Mucosa of stomach (tissue), 1 donor: ENCODE results near the gene OR6C2.
"Not testable (repeated sequence)": the region's sequence is repeated elsewhere in the genome, so short reads cannot be mapped to it uniquely, and the experiment has no call there.

Experiments
- H3K27me3 ChIP-seq: one replicate; pipeline ENCODE4 v1.7.0; 2013; ENCODE audit warnings: mild to moderate bottlenecking, low read length; ENCODE audit not compliant: control insufficient read depth, insufficient read depth
- H3K36me3 ChIP-seq: one replicate; pipeline ENCODE4 v1.7.0; 2013; ENCODE audit warnings: low read length; ENCODE audit not compliant: control insufficient read depth, insufficient read depth
- H3K4me1 ChIP-seq: one replicate; pipeline ENCODE4 v1.7.0; 2013; ENCODE audit warnings: mild to moderate bottlenecking, low read length; ENCODE audit not compliant: control insufficient read depth, insufficient read depth
- H3K4me3 ChIP-seq: one replicate; pipeline ENCODE4 v1.7.0; 2013; ENCODE audit warnings: low read length
- H3K9ac ChIP-seq: one replicate; pipeline ENCODE4 v1.7.0; 2013; ENCODE audit warnings: mild to moderate bottlenecking, low read length, moderate library complexity
- H3K9me3 ChIP-seq: one replicate; pipeline ENCODE4 v1.7.0; 2013; ENCODE audit warnings: mild to moderate bottlenecking, low read length, moderate library complexity; ENCODE audit not compliant: control insufficient read depth
- donor health status: Pancreatic carcinoma.

OR6C2 gene

DNA sequence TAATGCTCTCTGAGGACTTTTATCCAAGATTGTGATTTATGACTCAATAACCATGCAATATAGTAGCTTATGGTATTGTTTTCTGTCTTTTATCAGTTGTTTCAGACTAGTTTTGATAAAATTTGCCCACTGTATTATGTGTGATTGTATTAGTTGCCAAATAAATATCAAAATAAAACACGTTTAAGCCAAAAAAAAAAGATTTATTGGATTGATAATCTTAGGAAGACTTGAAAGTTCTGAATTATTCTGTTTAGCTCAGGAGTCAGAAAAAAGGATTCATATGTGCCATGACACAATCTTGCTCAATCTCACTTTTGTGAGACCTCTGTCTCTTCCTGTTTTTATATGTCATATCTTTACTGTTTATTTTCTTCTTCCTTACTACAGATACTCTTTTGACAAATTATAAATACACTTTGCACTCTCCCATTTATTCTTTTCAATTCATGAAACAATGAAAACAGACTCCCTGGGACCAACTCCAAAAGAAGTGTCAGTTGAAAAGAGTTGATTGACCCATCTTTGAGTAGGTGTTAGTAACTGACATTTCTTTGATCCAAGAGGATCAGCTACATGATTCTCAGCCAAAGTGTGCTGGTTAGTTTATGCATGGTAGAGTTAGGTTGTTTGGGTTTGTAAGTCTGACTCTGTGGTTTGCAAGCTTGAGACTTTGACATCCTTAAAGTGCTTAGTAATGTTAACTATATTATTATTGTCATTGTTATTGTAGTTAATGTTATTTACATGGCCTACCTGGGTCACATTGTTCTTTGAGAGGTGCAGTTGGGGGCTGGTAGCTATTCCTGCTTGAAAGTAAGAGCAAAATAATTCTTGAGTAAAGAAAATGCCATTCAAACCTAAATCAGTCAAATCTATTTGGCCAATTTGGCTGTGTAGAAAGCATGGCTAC lies 15.3 kb upstream of the OR6C2 start:
- Histone ChIP-seq H3K9me3 (no peaks in the 10 kb centered on the region), H3K4me3 (no peak overlapping the region), H3K27me3 (no peaks in the 10 kb centered on the region), H3K36me3 (no peaks in the 10 kb centered on the region), H3K4me1 (no peaks in the 10 kb centered on the region), H3K9ac (no peak overlapping the region)

DNA sequence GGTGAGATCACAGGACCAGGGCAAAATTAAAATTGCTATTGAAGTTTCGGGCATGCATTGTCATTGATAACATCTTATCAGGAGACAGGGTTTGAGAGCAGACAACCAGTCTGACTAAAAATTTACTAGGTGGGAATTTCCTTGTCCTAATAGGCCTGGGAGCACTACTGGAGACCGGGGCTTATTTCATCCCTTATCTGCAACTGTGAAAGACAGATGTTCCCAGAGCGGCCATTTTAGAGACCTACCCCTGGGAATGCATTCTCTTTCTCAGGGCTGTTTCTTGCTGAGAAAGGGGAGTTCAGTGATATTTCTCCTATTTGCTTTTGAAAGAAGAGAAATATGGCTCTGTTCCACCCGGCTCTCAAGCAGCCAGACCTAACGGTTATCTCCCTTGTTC lies 2.6 kb upstream of the OR6C2 start:
- H3K27me3 ChIP-seq, H3K4me1 ChIP-seq, H3K36me3 ChIP-seq, H3K9me3 ChIP-seq, H3K4me3 ChIP-seq, H3K9ac ChIP-seq: not testable (repeated sequence)

DNA sequence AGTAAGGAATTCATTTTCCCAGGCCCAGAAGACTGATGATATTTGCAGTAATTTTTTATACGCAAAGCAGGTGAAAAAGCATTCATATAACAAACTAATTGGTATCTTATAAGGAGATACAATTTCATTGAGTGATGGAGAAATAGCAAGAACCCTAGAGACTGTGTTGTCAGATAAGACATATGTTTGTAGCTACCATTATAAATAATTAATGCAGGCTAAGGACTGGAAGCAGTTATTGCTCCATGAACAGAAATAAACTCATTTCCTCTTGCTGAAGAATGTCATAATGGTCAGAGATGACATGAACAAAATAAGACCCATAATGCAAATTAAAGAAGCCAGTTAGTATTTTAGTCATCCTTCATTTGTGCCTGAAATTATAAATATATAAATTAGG lies 1.5 kb downstream of the OR6C2 start:
- Histone ChIP-seq H3K36me3 (no peaks in the 10 kb centered on the region), H3K27me3 (no peaks in the 10 kb centered on the region), H3K4me3 (no peak overlapping the region), H3K9me3 (no peaks in the 10 kb centered on the region), H3K9ac (no peak overlapping the region), H3K4me1 (no peaks in the 10 kb centered on the region)

DNA sequence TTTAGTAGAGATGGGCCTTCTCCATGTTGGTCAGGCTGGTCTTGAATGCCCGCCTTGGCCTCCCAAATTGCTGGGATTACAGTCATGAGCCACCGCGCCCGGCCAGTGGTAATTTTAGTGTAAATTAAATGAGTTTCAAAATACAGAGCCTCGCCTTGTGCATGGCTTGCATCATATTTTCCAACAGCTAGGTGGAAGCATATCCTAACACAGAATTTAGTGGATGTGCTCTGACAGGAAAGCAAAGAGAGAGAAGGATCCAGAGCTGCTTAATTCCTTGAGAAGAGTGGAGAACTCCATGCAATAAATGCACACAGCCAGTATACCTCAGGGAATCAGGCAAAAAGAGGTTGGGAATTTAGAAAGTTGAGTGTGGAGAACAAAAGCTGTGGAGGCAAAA lies 2.5 kb downstream of the OR6C2 start:
- H3K9me3 ChIP-seq = no peaks in the 10 kb centered on the region

DNA sequence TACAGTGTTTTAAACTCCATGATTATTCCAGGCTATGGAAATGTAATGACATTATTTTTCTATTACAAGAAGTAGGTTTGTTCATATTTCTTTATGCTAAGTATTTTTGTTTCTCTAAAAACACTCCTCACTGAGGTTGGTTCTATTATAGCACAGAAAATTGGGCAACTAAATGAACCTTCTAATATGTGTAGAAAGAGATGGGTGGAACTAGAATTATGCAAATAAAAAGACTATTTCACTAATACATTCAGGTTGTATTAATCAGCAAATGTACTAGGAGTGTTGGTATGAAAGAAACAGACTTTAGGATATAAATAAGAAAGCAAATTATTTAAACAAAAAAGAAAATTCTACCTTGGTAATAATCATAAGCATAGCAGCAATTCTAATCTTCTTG lies 4.9 kb downstream of the OR6C2 start:
- H3K4me1 ChIP-seq = no peaks in the 10 kb centered on the region
- H3K4me3 ChIP-seq = no peak overlapping the region
- H3K27me3 ChIP-seq = no peaks in the 10 kb centered on the region
- no peaks in the 10 kb centered on the region for H3K36me3 ChIP-seq
- no peak overlapping the region for H3K9ac ChIP-seq
- H3K9me3 ChIP-seq = no peaks in the 10 kb centered on the region

More for the DNA sequence above, 2.5 kb downstream of the OR6C2 start:
- H3K9ac ChIP-seq = no peak overlapping the region
- H3K27me3 ChIP-seq = no peaks in the 10 kb centered on the region
- no peaks in the 10 kb centered on the region for H3K36me3 ChIP-seq
- H3K4me3 ChIP-seq = no peak overlapping the region
- H3K4me1 ChIP-seq = no peaks in the 10 kb centered on the region

DNA sequence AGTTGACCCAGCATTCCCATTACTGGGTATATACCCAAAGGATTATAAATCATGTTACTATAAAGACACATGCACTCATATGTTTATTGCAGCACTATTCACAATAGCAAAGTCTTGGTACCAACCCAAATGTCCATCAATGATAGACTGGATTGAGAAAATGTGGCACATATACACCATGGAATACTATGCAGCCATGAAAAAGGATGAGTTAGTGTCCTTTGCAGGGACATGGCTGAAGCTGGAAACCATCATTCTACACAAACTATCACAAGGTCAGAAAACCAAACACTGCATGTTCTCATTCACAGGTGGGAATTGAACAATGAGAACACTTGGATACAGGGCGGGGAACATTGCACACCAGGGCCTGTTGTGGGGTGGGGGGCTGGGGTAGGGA lies 21.1 kb downstream of the OR6C2 start:
- not testable (repeated sequence) for H3K27me3 ChIP-seq, H3K36me3 ChIP-seq, H3K9ac ChIP-seq, H3K9me3 ChIP-seq, H3K4me1 ChIP-seq, H3K4me3 ChIP-seq

DNA sequence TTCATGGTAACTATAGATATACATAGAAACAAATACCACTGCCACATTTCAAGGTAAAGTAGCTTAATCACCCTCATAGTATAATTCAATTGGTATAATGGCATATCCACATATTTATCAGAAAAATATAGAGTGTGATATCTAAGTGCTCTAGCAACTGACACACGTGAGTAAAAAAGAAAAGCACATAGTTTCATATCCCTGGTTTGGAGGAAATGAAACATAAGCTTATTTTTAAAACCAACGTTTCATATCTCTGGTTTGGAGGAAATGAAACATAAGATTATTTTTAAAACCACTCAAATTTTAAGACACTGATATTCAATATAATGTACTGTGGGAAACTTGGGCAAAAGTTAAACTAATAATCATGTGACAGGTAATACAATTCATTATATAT lies 24.0 kb downstream of the OR6C2 start:
- Histone ChIP-seq H3K27me3 (no peaks in the 10 kb centered on the region), H3K9me3 (no peaks in the 10 kb centered on the region), H3K4me1 (no peaks in the 10 kb centered on the region), H3K4me3 (no peak overlapping the region), H3K36me3 (no peaks in the 10 kb centered on the region), H3K9ac (no peak overlapping the region)

DNA sequence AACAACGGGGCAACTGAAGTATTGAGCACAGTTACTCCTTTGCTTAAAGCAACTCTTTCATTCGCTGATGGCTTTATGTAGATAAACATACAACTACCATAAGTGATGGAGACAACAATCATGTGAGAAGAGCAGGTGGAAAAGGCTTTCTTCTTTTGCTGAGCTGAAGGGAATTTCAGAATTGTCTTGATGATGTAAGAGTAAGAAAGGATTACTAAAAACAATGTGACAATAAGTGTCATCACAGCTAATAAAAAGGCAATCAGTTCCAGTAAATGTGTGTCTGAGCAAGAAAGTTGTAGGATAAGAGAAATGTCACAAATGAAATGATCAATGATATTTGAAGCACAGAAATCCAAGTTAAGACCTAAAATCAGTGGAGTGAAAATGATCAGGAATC lies 25.4 kb downstream of the OR6C2 start:
- Histone ChIP-seq H3K9ac (no peak overlapping the region), H3K4me3 (no peak overlapping the region), H3K27me3 (no peaks in the 10 kb centered on the region), H3K9me3 (no peaks in the 10 kb centered on the region), H3K36me3 (no peaks in the 10 kb centered on the region), H3K4me1 (no peaks in the 10 kb centered on the region)

DNA sequence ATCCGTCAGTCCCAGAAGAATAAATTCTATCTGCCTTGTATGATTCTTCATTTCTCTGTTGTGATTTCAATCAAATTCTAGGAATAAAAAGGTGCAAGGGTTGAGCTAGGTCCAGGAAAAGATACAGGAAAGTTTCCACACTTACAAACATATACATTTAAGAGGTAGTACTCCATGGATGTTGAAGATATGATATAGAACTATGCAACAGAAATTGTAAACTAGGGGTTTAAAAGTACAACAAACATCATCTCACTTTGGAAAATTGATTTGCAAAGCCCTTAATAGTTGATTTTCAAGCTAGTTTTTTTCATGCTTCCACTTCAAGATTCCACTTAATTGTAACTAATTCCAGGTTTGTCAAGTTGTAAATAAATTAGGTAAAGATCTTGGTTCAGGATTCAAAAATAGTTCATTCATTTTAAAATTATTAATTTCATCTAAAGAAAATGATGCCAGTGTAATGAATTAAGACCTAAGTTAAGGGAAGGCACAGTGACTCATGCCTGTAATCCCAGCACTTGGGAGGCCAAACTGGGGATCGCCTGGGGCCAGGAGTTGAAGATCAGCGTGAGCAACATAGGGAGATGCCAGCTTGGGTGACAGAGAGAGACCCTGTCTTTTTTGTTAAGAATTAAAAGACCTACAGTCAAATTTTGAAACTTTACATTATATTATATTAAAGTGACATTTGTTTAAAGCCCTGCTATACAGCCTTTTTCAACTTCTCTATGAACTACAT lies 26.4 kb downstream of the OR6C2 start, which contains the start of gene OR6C70:
TSS of gene OR6C70 (minus strand) at position 51 of the 742 bp plus-strand sequence. CDS start at position 51, 0 bp downstream.
- no peaks in the 10 kb centered on the region for H3K9me3 ChIP-seq
- no peak within 1 kb of the TSS for H3K9ac ChIP-seq
- no peak within 1 kb of the TSS for H3K4me3 ChIP-seq
- no peaks in the 10 kb centered on the region for H3K36me3 ChIP-seq
- no peaks in the 10 kb centered on the region for H3K4me1 ChIP-seq
- H3K27me3 ChIP-seq = no peaks in the 10 kb centered on the region

DNA sequence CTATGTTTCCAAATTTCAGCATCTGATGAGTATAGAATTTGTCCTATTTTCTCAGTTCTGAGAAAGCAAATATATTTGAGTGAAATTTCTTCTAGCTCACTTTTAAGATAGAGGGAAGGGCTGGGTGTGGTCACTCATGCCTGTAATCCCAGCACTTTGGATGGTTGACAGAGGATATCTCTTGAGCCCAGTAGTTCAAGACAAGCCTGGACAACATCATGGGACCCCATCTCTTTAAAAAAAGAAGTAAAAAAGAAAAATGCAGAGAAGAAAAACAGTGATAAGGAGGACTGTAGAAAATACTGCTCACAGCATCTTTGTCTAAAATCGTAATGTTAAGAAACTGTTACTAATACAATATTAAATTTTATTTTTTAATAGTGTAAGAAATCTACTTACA lies 28.4 kb downstream of the OR6C2 start:
- Histone ChIP-seq H3K27me3 (no peaks in the 10 kb centered on the region), H3K9me3 (no peaks in the 10 kb centered on the region), H3K9ac (no peak overlapping the region), H3K4me1 (no peaks in the 10 kb centered on the region), H3K4me3 (no peak overlapping the region), H3K36me3 (no peaks in the 10 kb centered on the region)

DNA sequence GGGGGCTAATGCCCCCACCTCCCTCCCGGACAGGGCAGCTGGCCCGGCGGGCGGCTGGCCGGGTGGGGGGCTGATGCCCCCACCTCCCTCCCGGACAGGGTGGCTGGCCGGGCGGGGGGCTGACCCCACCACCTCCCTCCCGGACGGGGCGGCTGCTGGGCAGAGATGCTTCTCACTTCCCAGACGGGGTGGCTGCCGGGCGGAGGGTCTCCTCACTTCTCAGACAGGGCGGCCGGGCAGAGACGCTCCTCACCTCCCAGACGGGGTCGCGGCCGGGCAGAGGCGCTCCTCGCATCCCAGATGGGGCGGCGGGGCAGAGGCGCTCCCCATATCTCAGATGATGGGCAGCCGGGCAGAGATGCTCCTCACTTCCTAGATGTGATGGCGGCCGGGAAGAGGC lies 35.3 kb downstream of the OR6C2 start:
- not testable (repeated sequence) for H3K4me1 ChIP-seq, H3K36me3 ChIP-seq, H3K4me3 ChIP-seq, H3K27me3 ChIP-seq, H3K9me3 ChIP-seq, H3K9ac ChIP-seq

DNA sequence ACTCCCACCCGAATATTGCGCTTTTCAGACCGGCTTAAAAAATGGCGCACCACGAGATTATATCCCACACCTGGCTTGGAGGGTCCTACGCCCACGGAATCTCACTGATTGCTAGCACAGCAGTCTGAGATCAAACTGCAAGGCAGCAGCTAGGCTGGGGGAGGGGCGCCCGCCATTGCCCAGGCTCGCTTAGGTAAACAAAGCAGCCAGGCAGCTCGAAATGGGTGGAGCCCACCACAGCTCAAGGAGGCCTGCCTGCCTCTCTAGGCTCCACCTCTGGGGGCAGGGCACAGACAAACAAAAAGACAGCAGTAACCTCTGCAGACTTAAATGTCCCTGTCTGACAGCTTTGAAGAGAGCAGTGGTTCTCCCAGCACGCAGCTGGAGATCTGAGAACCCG lies 40.4 kb downstream of the OR6C2 start:
- H3K27me3 ChIP-seq, H3K9me3 ChIP-seq, H3K4me3 ChIP-seq, H3K4me1 ChIP-seq, H3K36me3 ChIP-seq, H3K9ac ChIP-seq: not testable (repeated sequence)
